H1 (cell line): ENCODE results near the gene PLEKHS1. TPM values are rescaled to one million over a fixed set of nuclear protein-coding genes. Genes with fewer than 3 reads are reported as not detected.

ENCODE experiments used
- BACH1 ChIP-seq: IDR thresholded peaks from 2 replicates; pipeline ENCODE4 v1.6.1; 2012; ENCODE audit warnings: low read length, improper control_type of control experiment
- CBX5 ChIP-seq: fragments of 300-800, 300-1000 bp; sonication (generic); IDR thresholded peaks from 2 replicates; pipeline ENCODE4 v1.7.1; 2016; ENCODE audit warnings: antibody characterized with exemption, low read length, low read depth
- CBX8 ChIP-seq: fragments of 300-800, 300-1000 bp; sonication (generic); IDR thresholded peaks from 2 replicates; pipeline ENCODE4 v1.7.1; 2016; ENCODE audit warnings: low read depth, low read length, borderline replicate concordance
- CEBPB ChIP-seq: IDR thresholded peaks from 2 replicates; pipeline ENCODE4 v1.6.1; 2012; ENCODE audit warnings: low read depth, low read length
- CHD1 ChIP-seq: IDR thresholded peaks from 2 replicates; pipeline ENCODE4 v1.6.1; 2012; ENCODE audit warnings: low read depth, low read length, improper control_type of control experiment
- CREB1 ChIP-seq: IDR thresholded peaks from 2 replicates; pipeline ENCODE4 v1.6.1; 2012; ENCODE audit warnings: inconsistent platforms
- CTBP2 ChIP-seq: IDR thresholded peaks from 2 replicates; pipeline ENCODE4 v1.7.0; 2011; ENCODE audit warnings: borderline replicate concordance, mild to moderate bottlenecking, moderate library complexity, mixed read lengths, low read length; ENCODE audit not compliant: insufficient read depth, insufficient read length
- EP300 ChIP-seq, 2 experiments: IDR thresholded peaks; 1 replicate in 1 of 2; 2 replicates in 1 of 2; pipeline ENCODE4 v1.6.1; 2011 to 2012; ENCODE audit warnings: low read depth in 2 of 2, low read length in 2 of 2, mild to moderate bottlenecking in 2 of 2, borderline replicate concordance in 1 of 2, inconsistent platforms in 1 of 2, moderate library complexity in 1 of 2
- EZH2 ChIP-seq: fragments of 200-600 bp; sonication (generic); IDR thresholded peaks from 2 replicates; pipeline ENCODE4 v1.7.1; 2012; ENCODE audit warnings: low read depth, mild to moderate bottlenecking, moderate library complexity, low read length, inconsistent platforms; ENCODE audit not compliant: severe bottlenecking
- FOSL1 ChIP-seq: IDR thresholded peaks from 2 replicates; pipeline ENCODE4 v1.6.1; 2011; ENCODE audit warnings: mild to moderate bottlenecking, low read depth, low read length, moderate library complexity; ENCODE audit not compliant: insufficient read depth
- GABPA ChIP-seq: IDR thresholded peaks from 2 replicates; pipeline ENCODE4 v1.6.1; 2011; ENCODE audit warnings: mild to moderate bottlenecking, low read length, moderate library complexity, borderline replicate concordance; ENCODE audit not compliant: insufficient read depth
- GTF2F1 ChIP-seq: IDR thresholded peaks from 2 replicates; pipeline ENCODE4 v1.6.1; 2012; ENCODE audit warnings: low read depth, low read length, improper control_type of control experiment, borderline replicate concordance
- NRF1 ChIP-seq: IDR thresholded peaks from 2 replicates; pipeline ENCODE4 v1.6.1; 2011; ENCODE audit warnings: mild to moderate bottlenecking, low read depth, low read length, improper control_type of control experiment
- PHF8 ChIP-seq: fragments of 200-600 bp; sonication (generic); conservative IDR thresholded peaks from 2 replicates; pipeline ENCODE4 v1.7.1; 2012; ENCODE audit warnings: low read depth, mild to moderate bottlenecking, inconsistent platforms, low read length, moderate library complexity
- RFX5 ChIP-seq: IDR thresholded peaks from 2 replicates; pipeline ENCODE4 v1.6.1; 2011; ENCODE audit warnings: low read depth, low read length, improper control_type of control experiment, borderline replicate concordance
- RXRA ChIP-seq: IDR thresholded peaks from 2 replicates; pipeline ENCODE4 v1.6.1; 2011; ENCODE audit warnings: low read depth, mild to moderate bottlenecking, low read length, moderate library complexity; ENCODE audit not compliant: insufficient read depth
- SIRT6 ChIP-seq: IDR thresholded peaks from one replicate; pipeline ENCODE4 v1.7.1; 2012; ENCODE audit warnings: low read length, inconsistent platforms
- SP1 ChIP-seq: IDR thresholded peaks from 2 replicates; pipeline ENCODE4 v1.6.1; 2011; ENCODE audit warnings: low read depth, low read length
- SP4 ChIP-seq: IDR thresholded peaks from 2 replicates; pipeline ENCODE4 v1.6.1; 2012; ENCODE audit warnings: low read length, inconsistent platforms
- SRF ChIP-seq: IDR thresholded peaks from 2 replicates; pipeline ENCODE4 v1.6.1; 2011; ENCODE audit warnings: mild to moderate bottlenecking, low read depth, low read length, moderate library complexity
- SUZ12 ChIP-seq: fragments of 200-600 bp; sonication (generic); IDR thresholded peaks from 2 replicates; pipeline ENCODE4 v1.6.1; 2012; ENCODE audit warnings: mild to moderate bottlenecking, inconsistent platforms, low read length, moderate library complexity, mixed read lengths
- TAF7 ChIP-seq: optimal IDR thresholded peaks from 2 replicates; pipeline ENCODE3; 2011; ENCODE audit warnings: low read depth, mild to moderate bottlenecking, inconsistent platforms, low read length, moderate library complexity, borderline replicate concordance
- TBP ChIP-seq: IDR thresholded peaks from 2 replicates; pipeline ENCODE4 v1.6.1; 2011; ENCODE audit warnings: low read depth, low read length, improper control_type of control experiment
- TEAD4 ChIP-seq: IDR thresholded peaks from 2 replicates; pipeline ENCODE4 v1.6.1; 2012; ENCODE audit warnings: low read depth, low read length, inconsistent platforms, mixed read lengths
- polyA plus RNA-seq, 7 experiments: library from polyadenylated mRNA; depleted of rRNA in 3 of 7; stranded (reverse) in 5 of 7; unstranded in 2 of 7; fragments of >200 nt in 5 of 7; fragments of 200-250 nt in 2 of 7; gene quantifications; 1 replicate in 5 of 7; 2 replicates in 1 of 7; 4 replicates in 1 of 7; pipeline versions ENCODE4 v1.2.1 to v1.2.3, GENCODE V29; 2011 to 2013; ENCODE audit warnings: missing spikeins in 2 of 7, mixed read lengths in 2 of 7
- total RNA-seq: library from RNA; stranded (reverse); fragmentation: NEBNext Ultra II Directional; extraction: Animal tissue kit (Norgen Biotek cat#: 25700); gene quantifications from 2 replicates; pipeline ENCODE4 v1.2.1, GENCODE V29; 2021
- TF ChIP-seq, protein P1 (sequence below): IDR thresholded peaks from 2 replicates; pipeline ENCODE4 v1.6.1; 2011; ENCODE audit warnings: low read depth, mild to moderate bottlenecking, low read length; ENCODE audit not compliant: insufficient read depth

The PLEKHS1 gene
- total and polyA plus RNA-seq, 2 of the 8 experiments (the other 6 are each of a cell fraction or from before 2014, with no cell fraction given) = not detected

DNA sequence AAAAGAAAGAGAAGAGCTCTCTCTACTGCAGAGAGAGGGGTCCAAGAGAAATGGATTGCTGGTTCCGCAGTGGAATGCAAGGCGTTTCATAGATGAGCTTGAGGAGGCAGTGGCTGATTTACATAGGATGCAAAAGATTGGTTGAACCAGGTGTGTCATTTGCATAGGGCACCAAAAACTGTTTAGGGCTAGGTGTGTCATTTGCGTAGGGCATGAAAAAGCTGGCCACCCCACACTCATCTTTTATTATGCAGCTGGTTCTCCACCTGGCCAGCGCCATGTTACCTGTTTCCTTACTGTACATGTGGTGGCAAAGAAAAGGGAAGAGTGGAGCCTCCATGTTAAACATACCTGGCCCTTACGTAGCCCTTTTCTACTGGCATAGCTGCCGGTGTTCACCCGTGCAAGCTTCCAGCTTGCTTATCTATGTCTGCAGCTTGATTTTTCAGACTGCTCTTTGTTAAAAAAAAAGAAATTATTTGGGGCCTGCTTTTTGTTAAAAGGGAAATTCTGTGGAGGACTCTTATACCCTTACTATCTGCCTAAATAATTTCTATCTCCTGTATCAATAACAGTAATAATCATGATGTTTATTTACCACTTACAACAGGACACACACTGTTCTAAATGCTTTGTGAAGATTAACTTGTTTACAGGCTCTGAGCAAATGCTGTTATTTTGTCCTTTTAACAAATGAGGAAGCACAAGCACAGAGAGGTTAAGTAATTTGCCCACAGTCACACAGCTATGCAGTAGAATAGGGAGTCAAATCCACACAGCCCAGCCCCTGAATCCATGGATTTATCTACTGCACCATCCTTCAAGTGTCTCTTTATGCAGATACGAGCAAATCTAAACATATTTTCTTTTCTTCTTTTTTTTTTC, 38.5 kb upstream of the PLEKHS1 start (continued):
- TF ChIP-seq, protein P1, sequence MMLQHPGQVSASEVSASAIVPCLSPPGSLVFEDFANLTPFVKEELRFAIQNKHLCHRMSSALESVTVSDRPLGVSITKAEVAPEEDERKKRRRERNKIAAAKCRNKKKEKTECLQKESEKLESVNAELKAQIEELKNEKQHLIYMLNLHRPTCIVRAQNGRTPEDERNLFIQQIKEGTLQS = no peak
- TF ChIP-seq SIRT6 = no peak
- no peak for TF ChIP-seq GABPA
- peak; percentile 55 for TF ChIP-seq TEAD4
- no peak for TF ChIP-seq BACH1
- TF ChIP-seq CBX5 = no peak
- TF ChIP-seq GTF2F1 = no peak
- TF ChIP-seq FOSL1 = no peak
- no peak for TF ChIP-seq CHD1
- no peak for TF ChIP-seq SP4
- TF ChIP-seq EP300 (IDR thresholded peaks at IDR 0.05; ENCODE audit: borderline replicate concordance in 1 of 2, low read depth in 2 of 2, low read length in 2 of 2) = no peak
- no peak for TF ChIP-seq SP1
- TF ChIP-seq EZH2 = no peak
- TF ChIP-seq TBP = no peak
- TF ChIP-seq SUZ12 = no peak
- TF ChIP-seq NRF1 = no peak
- no peak for TF ChIP-seq CTBP2
- no peak for TF ChIP-seq TAF7
- no peak for TF ChIP-seq PHF8
- TF ChIP-seq RFX5 = no peak
- no peak for TF ChIP-seq CBX8
- TF ChIP-seq CEBPB = no peak
- no peak for TF ChIP-seq RXRA
- no peak for TF ChIP-seq SRF
- TF ChIP-seq CREB1 = no peak
